GM19372 (cell line): ENCODE data around the gene ZNF554.
"Not testable (repeated sequence)": the region's sequence is repeated elsewhere in the genome, so short reads cannot be mapped to it uniquely, and the experiment has no call there.

ENCODE experiments used
- ATAC-seq: cut with Tn5 transposase; IDR thresholded peaks from one replicate; pipeline ENCODE4 v1.9.1; 2021; ENCODE audit warnings: mild to moderate bottlenecking, low read depth, moderate library complexity; ENCODE audit not compliant: unreplicated experiment

ZNF554 gene

GRCh38 chr19:2865334-2866100, 45.8 kb downstream of the ZNF554 start:
- ATAC-seq: no peak

GRCh38 chr19:2866495-2867024, 46.9 kb downstream of the ZNF554 start:
- no peak for ATAC-seq

GRCh38 chr19:2867025-2867991, 47.6 kb downstream of the ZNF554 start, which contains the start of gene ZNF556:
Gene ZNF556 (plus strand): TSS chr19:2867335. CDS start chr19:2867422, 87 bp downstream.
- no peak for ATAC-seq

GRCh38 chr19:2869618-2870017, 50.0 kb downstream of the ZNF554 start:
- ATAC-seq: no peak

- ATAC-seq: not testable (repeated sequence)
Measured at GRCh38 chr19:2872175-2872574, 52.5 kb downstream of the ZNF554 start.

- ATAC-seq: no peak
Measured at GRCh38 chr19:2877398-2878331, 58.0 kb downstream of the ZNF554 start.

- no peak for ATAC-seq
Measured at GRCh38 chr19:2883686-2884439, 64.2 kb downstream of the ZNF554 start.

- ATAC-seq: no peak
Measured at GRCh38 chr19:2885736-2886135, 66.1 kb downstream of the ZNF554 start.
